ENCODE results near the gene KDM8.
"Not testable (repeated sequence)": the region's sequence is repeated elsewhere in the genome, so short reads cannot be mapped to it uniquely, and the experiment has no call there.

KDM8 gene

GRCh38 chr16:27193300-27193990, 9.9 kb upstream of the KDM8 start:
- DNase-seq: no peak

- DNase-seq: no peak
Observed at GRCh38 chr16:27195076-27195741, 8.1 kb upstream of the KDM8 start.

- DNase-seq: peak; percentile 32
Observed at GRCh38 chr16:27195941-27196595, 7.3 kb upstream of the KDM8 start.

- DNase-seq: no peak
Observed at GRCh38 chr16:27197004-27197403, 6.3 kb upstream of the KDM8 start.

GRCh38 chr16:27198451-27199234, 4.7 kb upstream of the KDM8 start:
- DNase-seq: no peak

GRCh38 chr16:27199235-27199586, 4.1 kb upstream of the KDM8 start:
- DNase-seq: no peak

- DNase-seq: no peak
Observed at GRCh38 chr16:27199736-27200135, 3.6 kb upstream of the KDM8 start.

- DNase-seq: not testable (repeated sequence)
Observed at GRCh38 chr16:27200914-27201313, 2.4 kb upstream of the KDM8 start.

- peak; percentile 79 for DNase-seq
Observed at GRCh38 chr16:27202923-27203506, 311 bp upstream of the KDM8 start.

GRCh38 chr16:27204312-27204915, 1.1 kb downstream of the KDM8 start:
- DNase-seq: no peak

- DNase-seq: no peak
Observed at GRCh38 chr16:27205423-27206065, 2.2 kb downstream of the KDM8 start.

- DNase-seq: not testable (repeated sequence)
Observed at GRCh38 chr16:27207121-27207520, 3.8 kb downstream of the KDM8 start.

GRCh38 chr16:27208081-27208680, 4.9 kb downstream of the KDM8 start:
- DNase-seq: no peak

GRCh38 chr16:27208796-27209195, 5.5 kb downstream of the KDM8 start:
- no peak for DNase-seq

GRCh38 chr16:27209591-27209990, 6.3 kb downstream of the KDM8 start:
- no peak for DNase-seq

GRCh38 chr16:27210174-27210573, 6.8 kb downstream of the KDM8 start:
- no peak for DNase-seq

- DNase-seq: no peak
Observed at GRCh38 chr16:27211026-27211425, 7.7 kb downstream of the KDM8 start.

- DNase-seq: no peak
Observed at GRCh38 chr16:27214084-27214961, 11.0 kb downstream of the KDM8 start.

GRCh38 chr16:27215660-27216059, 12.3 kb downstream of the KDM8 start:
- DNase-seq: no peak

GRCh38 chr16:27216297-27216885, 13.1 kb downstream of the KDM8 start:
- no peak for DNase-seq

Data from T-helper 9 cell (primary cell).